A549 (cell line): Measurements from ENCODE around the gene MRPS6. TPM values are rescaled to one million over a fixed set of nuclear protein-coding genes. Genes with fewer than 3 reads are reported as not detected.

Experiments used
- ATAC-seq, 2 experiments: fragments of 200-7000 bp in 1 of 2; fragments of >200 bp in 1 of 2; cut with Nextera tagmentation in 1 of 2; cut with Tn5 transposase in 1 of 2; 3 replicates each; pipeline versions ENCODE4 v1.8.0 to v1.9.1; 2018 to 2020; ENCODE audit warnings: mild to moderate bottlenecking in 1 of 2, moderate library complexity in 1 of 2
- CTCF ChIA-PET: fragments of 300-600 bp; sonication (Branson Sonifier 250); formaldehyde crosslinking; extraction: SDS; loops from one replicate; lab custom pipeline; 2021; ENCODE audit warnings: antibody characterized with exemption, inconsistent platforms; lab: Yijun Ruan, JAX
- POLR2A ChIA-PET: fragments of 350-600 bp; formaldehyde crosslinking; extraction: SDS; loops from one replicate; lab custom pipeline; 2021; ENCODE audit warnings: antibody characterized with exemption, inconsistent platforms; lab: Yijun Ruan, JAX
- DNase-seq, 2 experiments: peaks; one replicate each; pipeline versions ENCODE4 v3.0.0 to v3.0.0-alpha.2; 2011 to 2016; ENCODE audit warnings: low read depth in 1 of 2, low spot score in 1 of 2
- FAIRE-seq: peaks from 2 replicates; lab custom pipeline; 2011; peaks lifted over from hg19 to GRCh38; lab: Jason Lieb, UNC
- H3K27ac ChIP-seq, 2 experiments: fragments of >200 bp; sonication (Bioruptor Twin); formaldehyde crosslinking; 3 replicates each; pipeline ENCODE4 v1.5.1; 2016 to 2017
- H3K4me1 ChIP-seq: fragments of >200 bp; sonication (Bioruptor Twin); formaldehyde crosslinking; 3 replicates; pipeline ENCODE4 v1.6.1; 2016
- H3K4me2 ChIP-seq: fragments of >200 bp; sonication (Bioruptor Twin); formaldehyde crosslinking; 3 replicates; pipeline ENCODE4 v1.6.1; 2016
- H3K4me3 ChIP-seq: fragments of >200 bp; sonication (Bioruptor Twin); formaldehyde crosslinking; 3 replicates; pipeline ENCODE4 v1.5.1; 2016
- H3K9me3 ChIP-seq: fragments of >200 bp; sonication (Bioruptor Twin); formaldehyde crosslinking; 3 replicates; pipeline ENCODE4 v1.6.1; 2016
- BHLHE40 ChIP-seq: IDR thresholded peaks from 2 replicates; pipeline ENCODE4 v1.6.1; 2012; ENCODE audit warnings: low read depth, low read length, inconsistent platforms
- CBX2 ChIP-seq: fragments of 200-600 bp; sonication (generic); IDR thresholded peaks from 2 replicates; pipeline ENCODE4 v1.6.1; 2016; ENCODE audit warnings: low read depth, mild to moderate bottlenecking, borderline replicate concordance
- CHD4 ChIP-seq: fragments of 200-600 bp; sonication (generic); IDR thresholded peaks from 2 replicates; pipeline ENCODE4 v1.6.1; 2016; ENCODE audit warnings: antibody characterized with exemption, mild to moderate bottlenecking, borderline replicate concordance
- EHMT2 ChIP-seq: fragments of 200-600 bp; sonication (generic); IDR thresholded peaks from 2 replicates; pipeline ENCODE4 v1.6.1; 2016; ENCODE audit warnings: antibody characterized with exemption, low read depth, mild to moderate bottlenecking, moderate library complexity
- EP300 ChIP-seq, 2 experiments: fragments of >200 bp; sonication (Bioruptor Twin); formaldehyde crosslinking; IDR thresholded peaks; 2 replicates in 1 of 2; 3 replicates in 1 of 2; pipeline ENCODE4 v1.6.1; 2016 to 2017
- FOXS1 ChIP-seq: fragments of 250-450 bp; sonication (Bioruptor Pico); IDR thresholded peaks from 2 replicates; pipeline ENCODE4 v1.5.0; 2020; ENCODE audit warnings: mild to moderate bottlenecking, moderate library complexity
- GATA3 ChIP-seq: IDR thresholded peaks from 2 replicates; pipeline ENCODE4 v1.6.1; 2012; ENCODE audit warnings: borderline replicate concordance
- HEYL ChIP-seq: fragments of 250-450 bp; sonication (Bioruptor Pico); IDR thresholded peaks from 2 replicates; pipeline ENCODE4 v1.8.0; 2021; ENCODE audit warnings: mild to moderate bottlenecking, moderate library complexity
- HOXA7 ChIP-seq: fragments of 250-450 bp; sonication (Bioruptor Pico); IDR thresholded peaks from 2 replicates; pipeline ENCODE4 v1.5.0; 2020; ENCODE audit warnings: mild to moderate bottlenecking, moderate library complexity
- HOXB13 ChIP-seq: fragments of 250-450 bp; sonication (Bioruptor Pico); IDR thresholded peaks from 2 replicates; pipeline ENCODE4 v1.5.0; 2020; ENCODE audit warnings: low read depth, mild to moderate bottlenecking, moderate library complexity
- JUN ChIP-seq, 2 experiments: fragments of >200 bp; sonication (Bioruptor Twin); formaldehyde crosslinking; IDR thresholded peaks; 2 replicates in 1 of 2; 3 replicates in 1 of 2; pipeline ENCODE4 v1.6.1; 2016 to 2017
- JUNB ChIP-seq: fragments of >200 bp; sonication (Bioruptor Twin); formaldehyde crosslinking; IDR thresholded peaks from 2 replicates; pipeline ENCODE4 v1.6.1; 2016
- MAZ ChIP-seq: fragments of 150-350 bp; IDR thresholded peaks from 2 replicates; pipeline ENCODE4 v1.6.1; 2014; ENCODE audit warnings: antibody characterized with exemption, low read depth, low read length, borderline replicate concordance
- MYC ChIP-seq: IDR thresholded peaks from 2 replicates; pipeline ENCODE4 v1.6.1; 2012; ENCODE audit warnings: mild to moderate bottlenecking, inconsistent platforms, low read length, improper control_type of control experiment, borderline replicate concordance
- PHF8 ChIP-seq: fragments of 200-600 bp; sonication (generic); IDR thresholded peaks from 2 replicates; pipeline ENCODE4 v1.6.1; 2016; ENCODE audit warnings: low read depth, mild to moderate bottlenecking, antibody characterized with exemption, moderate library complexity, borderline replicate concordance
- POLR2AphosphoS2 ChIP-seq: conservative IDR thresholded peaks from 2 replicates; pipeline ENCODE4 v1.6.1; 2012; ENCODE audit warnings: low read length, improper control_type of control experiment, inconsistent platforms
- RAD21 ChIP-seq, 2 experiments: fragments of >200 bp in 1 of 2; sonication (Bioruptor Twin) in 1 of 2; formaldehyde crosslinking in 1 of 2; IDR thresholded peaks in 1 of 2; conservative IDR thresholded peaks in 1 of 2; 2 replicates in 1 of 2; 3 replicates in 1 of 2; pipeline ENCODE4 v1.6.1; 2012 to 2018; ENCODE audit warnings: inconsistent platforms in 1 of 2
- RARB ChIP-seq: fragments of 250-450 bp; sonication (Bioruptor Pico); IDR thresholded peaks from 2 replicates; pipeline ENCODE4 v1.8.0; 2021; ENCODE audit warnings: mild to moderate bottlenecking, moderate library complexity
- RCOR1 ChIP-seq: fragments of 150-350 bp; IDR thresholded peaks from 2 replicates; pipeline ENCODE4 v1.6.1; 2014; ENCODE audit warnings: antibody characterized with exemption, low read length, low read depth
- RFX5 ChIP-seq: fragments of 450-650 bp; IDR thresholded peaks from 2 replicates; pipeline ENCODE4 v1.7.1; 2014; ENCODE audit warnings: antibody characterized with exemption, mild to moderate bottlenecking, moderate library complexity
- RNF2 ChIP-seq: fragments of 200-600 bp; sonication (generic); IDR thresholded peaks from 2 replicates; pipeline ENCODE4 v1.6.1; 2016; ENCODE audit warnings: low read depth, mild to moderate bottlenecking, antibody characterized with exemption, moderate library complexity, borderline replicate concordance
- SMC3 ChIP-seq: fragments of >200 bp; sonication (Bioruptor Twin); formaldehyde crosslinking; IDR thresholded peaks from 3 replicates; pipeline ENCODE4 v1.6.1; 2018; ENCODE audit warnings: inconsistent platforms
- SREBF2 ChIP-seq: fragments of 450-650 bp; IDR thresholded peaks from 2 replicates; pipeline ENCODE4 v1.6.1; 2014; ENCODE audit warnings: mild to moderate bottlenecking, moderate library complexity
- ZSCAN20 ChIP-seq: fragments of 250-450 bp; sonication (Bioruptor Pico); IDR thresholded peaks from 2 replicates; pipeline ENCODE4 v1.8.0; 2022; ENCODE audit warnings: mild to moderate bottlenecking, moderate library complexity
- WGBS: methylation state at CpG from one replicate; pipeline ENCODE4 v1.1.6; 2017; ENCODE audit errors: missing lambda C conversion rate; 5-methylcytosine and 5-hydroxymethylcytosine counted together
- polyA plus RNA-seq, 4 experiments: library from polyadenylated mRNA; depleted of rRNA in 3 of 4; stranded (reverse); fragments of >200 nt; fragmentation: RNase III in 1 of 4; extraction: RNeasy Plus Mini Kit Qiagen cat#74134 plus additional on column Dnase treatment in 1 of 4; gene quantifications; 2 replicates in 3 of 4; 3 replicates in 1 of 4; pipeline ENCODE4 v1.2.3, GENCODE V29; 2011 to 2017
- TF ChIP-seq, protein P1 (sequence below): fragments of 450-650 bp; IDR thresholded peaks from 2 replicates; pipeline ENCODE4 v1.6.1; 2014; ENCODE audit warnings: antibody characterized with exemption
- TF ChIP-seq, protein P2 (sequence below): IDR thresholded peaks from 2 replicates; pipeline ENCODE4 v1.6.1; 2012
- TF ChIP-seq, protein P3 (sequence below): fragments of >200 bp; sonication (Bioruptor Twin); formaldehyde crosslinking; IDR thresholded peaks from 2 replicates; pipeline ENCODE4 v1.6.1; 2016
- TF ChIP-seq, protein P4 (sequence below): fragments of 200-600 bp; sonication (generic); IDR thresholded peaks from 2 replicates; pipeline ENCODE4 v1.6.1; 2016; ENCODE audit warnings: antibody characterized with exemption, mild to moderate bottlenecking, moderate library complexity
- TF ChIP-seq, protein P5 (sequence below): fragments of 150-350 bp; IDR thresholded peaks from 2 replicates; pipeline ENCODE4 v1.6.1; 2014; ENCODE audit warnings: low read depth, mild to moderate bottlenecking, low read length

The MRPS6 gene
- polyA plus RNA-seq, 2 of the 4 experiments (the other 2 are of a cell fraction): 26.9 to 57.4 TPM

DNA sequence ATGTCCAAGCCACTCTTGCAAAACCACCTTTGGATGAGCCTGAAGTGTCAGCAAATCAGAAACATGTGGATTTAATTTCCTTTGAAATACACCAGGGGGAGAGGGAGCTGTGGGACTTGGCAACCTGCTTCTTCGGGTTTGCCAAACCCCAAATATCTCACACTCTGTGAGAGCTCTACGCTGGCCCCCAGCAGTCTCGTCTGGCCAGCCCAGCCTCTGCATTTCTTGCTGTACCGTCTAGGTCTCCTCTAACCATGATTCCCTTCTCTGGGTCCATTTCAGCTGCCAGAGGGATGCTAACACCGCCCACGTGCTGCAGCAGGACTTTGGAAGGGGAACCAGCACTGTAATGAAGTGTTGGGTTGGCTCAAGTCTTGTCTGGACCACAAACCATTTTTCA is 114.6 kb downstream of the MRPS6 start:
- H3K4me2 ChIP-seq: no peak overlapping the region
- CTCF ChIA-PET: interaction anchor here (1.5 kb wide), 1 partner anchor 14 kb away, joined by 4 read pairs; no protein-coding TSS in a partner anchor
- no peak for FAIRE-seq
- POLR2A ChIA-PET: no interaction called here
- 58% methylated on average over 6 of the region's 6 CpGs for WGBS
- H3K27ac ChIP-seq: no peak overlapping the region
- no peaks in the 10 kb centered on the region for H3K9me3 ChIP-seq
- no peaks in the 10 kb centered on the region for H3K4me1 ChIP-seq
- ATAC-seq: no peak
- DNase-seq: no peak
- H3K4me3 ChIP-seq: no peak overlapping the region
- TF ChIP-seq HOXA7 (no peak), EP300 (IDR thresholded peaks at IDR 0.05) (no peak), PHF8 (no peak), FOXS1 (CRISPR knock-in tag) (no peak), JUNB (no peak), RNF2 (no peak), CBX2 (no peak), MAZ (no peak), HOXB13 (CRISPR knock-in tag) (no peak), RCOR1 (no peak), ZSCAN20 (no peak), SREBF2 (no peak), RAD21 (conservative IDR thresholded peaks at IDR 0.05 in 1 of 2, IDR thresholded peaks at IDR 0.05 in 1 of 2) (no peak), BHLHE40 (no peak), RFX5 (no peak), RARB (CRISPR knock-in tag) (no peak)
- TF ChIP-seq, protein P1, sequence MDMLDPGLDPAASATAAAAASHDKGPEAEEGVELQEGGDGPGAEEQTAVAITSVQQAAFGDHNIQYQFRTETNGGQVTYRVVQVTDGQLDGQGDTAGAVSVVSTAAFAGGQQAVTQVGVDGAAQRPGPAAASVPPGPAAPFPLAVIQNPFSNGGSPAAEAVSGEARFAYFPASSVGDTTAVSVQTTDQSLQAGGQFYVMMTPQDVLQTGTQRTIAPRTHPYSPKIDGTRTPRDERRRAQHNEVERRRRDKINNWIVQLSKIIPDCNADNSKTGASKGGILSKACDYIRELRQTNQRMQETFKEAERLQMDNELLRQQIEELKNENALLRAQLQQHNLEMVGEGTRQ: no peak
- TF ChIP-seq, protein P2, sequence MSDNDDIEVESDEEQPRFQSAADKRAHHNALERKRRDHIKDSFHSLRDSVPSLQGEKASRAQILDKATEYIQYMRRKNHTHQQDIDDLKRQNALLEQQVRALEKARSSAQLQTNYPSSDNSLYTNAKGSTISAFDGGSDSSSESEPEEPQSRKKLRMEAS: no peak
- TF ChIP-seq, protein P3, sequence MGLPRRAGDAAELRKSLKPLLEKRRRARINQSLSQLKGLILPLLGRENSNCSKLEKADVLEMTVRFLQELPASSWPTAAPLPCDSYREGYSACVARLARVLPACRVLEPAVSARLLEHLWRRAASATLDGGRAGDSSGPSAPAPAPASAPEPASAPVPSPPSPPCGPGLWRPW: no peak
- TF ChIP-seq, protein P4, sequence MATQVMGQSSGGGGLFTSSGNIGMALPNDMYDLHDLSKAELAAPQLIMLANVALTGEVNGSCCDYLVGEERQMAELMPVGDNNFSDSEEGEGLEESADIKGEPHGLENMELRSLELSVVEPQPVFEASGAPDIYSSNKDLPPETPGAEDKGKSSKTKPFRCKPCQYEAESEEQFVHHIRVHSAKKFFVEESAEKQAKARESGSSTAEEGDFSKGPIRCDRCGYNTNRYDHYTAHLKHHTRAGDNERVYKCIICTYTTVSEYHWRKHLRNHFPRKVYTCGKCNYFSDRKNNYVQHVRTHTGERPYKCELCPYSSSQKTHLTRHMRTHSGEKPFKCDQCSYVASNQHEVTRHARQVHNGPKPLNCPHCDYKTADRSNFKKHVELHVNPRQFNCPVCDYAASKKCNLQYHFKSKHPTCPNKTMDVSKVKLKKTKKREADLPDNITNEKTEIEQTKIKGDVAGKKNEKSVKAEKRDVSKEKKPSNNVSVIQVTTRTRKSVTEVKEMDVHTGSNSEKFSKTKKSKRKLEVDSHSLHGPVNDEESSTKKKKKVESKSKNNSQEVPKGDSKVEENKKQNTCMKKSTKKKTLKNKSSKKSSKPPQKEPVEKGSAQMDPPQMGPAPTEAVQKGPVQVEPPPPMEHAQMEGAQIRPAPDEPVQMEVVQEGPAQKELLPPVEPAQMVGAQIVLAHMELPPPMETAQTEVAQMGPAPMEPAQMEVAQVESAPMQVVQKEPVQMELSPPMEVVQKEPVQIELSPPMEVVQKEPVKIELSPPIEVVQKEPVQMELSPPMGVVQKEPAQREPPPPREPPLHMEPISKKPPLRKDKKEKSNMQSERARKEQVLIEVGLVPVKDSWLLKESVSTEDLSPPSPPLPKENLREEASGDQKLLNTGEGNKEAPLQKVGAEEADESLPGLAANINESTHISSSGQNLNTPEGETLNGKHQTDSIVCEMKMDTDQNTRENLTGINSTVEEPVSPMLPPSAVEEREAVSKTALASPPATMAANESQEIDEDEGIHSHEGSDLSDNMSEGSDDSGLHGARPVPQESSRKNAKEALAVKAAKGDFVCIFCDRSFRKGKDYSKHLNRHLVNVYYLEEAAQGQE: no peak

DNA sequence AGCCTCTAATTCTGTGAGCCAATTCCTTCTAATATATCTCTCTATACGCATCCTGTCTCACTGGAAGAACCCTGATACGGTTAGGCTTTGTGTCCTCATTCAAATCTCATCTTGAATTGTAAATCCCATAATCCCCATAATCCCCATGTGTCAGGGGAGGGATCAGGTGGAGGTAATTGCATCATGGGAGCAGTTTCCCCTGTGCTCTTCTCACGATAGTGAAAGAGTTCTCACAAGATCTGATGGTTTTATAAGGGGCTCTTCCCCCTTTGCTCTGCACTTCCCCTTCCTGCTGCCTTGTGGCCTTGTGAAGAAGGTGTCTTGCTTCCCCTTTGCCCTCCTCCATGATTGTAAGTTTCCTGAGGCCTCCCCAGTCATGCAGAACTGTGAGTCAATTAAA is 116.1 kb downstream of the MRPS6 start:
- H3K4me3 ChIP-seq: no peak overlapping the region
- no peaks in the 10 kb centered on the region for H3K4me1 ChIP-seq
- TF ChIP-seq HOXB13 (CRISPR knock-in tag) (no peak), RFX5 (no peak), MYC (no peak), EHMT2 (no peak), PHF8 (no peak), JUN (IDR thresholded peaks at IDR 0.05) (no peak), CHD4 (no peak), POLR2AphosphoS2 (no peak), GATA3 (no peak), HEYL (no peak), SMC3 (no peak), RNF2 (no peak), MAZ (no peak)
- TF ChIP-seq, protein P4: no peak
- TF ChIP-seq, protein P5, sequence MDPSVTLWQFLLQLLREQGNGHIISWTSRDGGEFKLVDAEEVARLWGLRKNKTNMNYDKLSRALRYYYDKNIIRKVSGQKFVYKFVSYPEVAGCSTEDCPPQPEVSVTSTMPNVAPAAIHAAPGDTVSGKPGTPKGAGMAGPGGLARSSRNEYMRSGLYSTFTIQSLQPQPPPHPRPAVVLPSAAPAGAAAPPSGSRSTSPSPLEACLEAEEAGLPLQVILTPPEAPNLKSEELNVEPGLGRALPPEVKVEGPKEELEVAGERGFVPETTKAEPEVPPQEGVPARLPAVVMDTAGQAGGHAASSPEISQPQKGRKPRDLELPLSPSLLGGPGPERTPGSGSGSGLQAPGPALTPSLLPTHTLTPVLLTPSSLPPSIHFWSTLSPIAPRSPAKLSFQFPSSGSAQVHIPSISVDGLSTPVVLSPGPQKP: no peak
- no peak overlapping the region for H3K4me2 ChIP-seq
- H3K9me3 ChIP-seq: no peaks in the 10 kb centered on the region
- FAIRE-seq (no peak), ATAC-seq (no peak), DNase-seq (no peak)
- POLR2A ChIA-PET: no interaction called here
- WGBS: 30% methylated on average over 3 of the region's 3 CpGs
- CTCF ChIA-PET: interaction anchor here (0.9 kb wide), 1 partner anchor 17 kb away, joined by 3 read pairs; no protein-coding TSS in a partner anchor
- H3K27ac ChIP-seq: no peak overlapping the region
